SK-N-SH (cell line): Measurements from ENCODE around the gene VPS4B. TPM values are rescaled to one million over a fixed set of nuclear protein-coding genes. Genes with fewer than 3 reads are reported as not detected.

Experiments used
- CTCF ChIA-PET: fragments of 300-600, 350-600 bp; formaldehyde crosslinking; extraction: SDS; loops from one replicate; lab custom pipeline; 2021; lab: Yijun Ruan, JAX
- POLR2A ChIA-PET: fragments of 350-600 bp; sonication (Branson Sonifier 250); formaldehyde crosslinking; extraction: SDS; loops from one replicate; lab custom pipeline; 2020; ENCODE audit warnings: antibody characterized with exemption, inconsistent platforms; lab: Yijun Ruan, JAX
- DNase-seq: peaks from one replicate; pipeline ENCODE4 v3.0.0; 2012
- H2AFZ ChIP-seq: fragments of 200-600 bp; sonication (generic); 2 replicates; pipeline ENCODE4 v1.8.1; 2016; ENCODE audit warnings: antibody characterized with exemption, mild to moderate bottlenecking, low read depth
- H3F3A ChIP-seq: fragments of 200-600 bp; sonication (generic); replicated peaks from 2 replicates; pipeline ENCODE3; 2016; ENCODE audit warnings: antibody characterized with exemption, mild to moderate bottlenecking; ENCODE audit not compliant: insufficient read depth
- H3K27ac ChIP-seq, 2 experiments: fragments of 200-500 bp in 1 of 2; fragments of 200-600 bp in 1 of 2; sonication (Bioruptor generic) in 1 of 2; sonication (generic), shearing (Covaris generic) in 1 of 2; 2 replicates each; pipeline versions ENCODE4 v1.5.1 to v1.6.1; 2014 to 2016; ENCODE audit warnings: low read depth in 2 of 2, inconsistent platforms in 1 of 2, low read length in 1 of 2, mild to moderate bottlenecking in 1 of 2, mixed read lengths in 1 of 2
- H3K27me3 ChIP-seq: fragments of 200-600 bp; sonication (generic), shearing (Covaris generic); 2 replicates; pipeline ENCODE4 v1.6.1; 2016; ENCODE audit warnings: mixed run types; ENCODE audit not compliant: insufficient read depth
- H3K36me3 ChIP-seq, 2 experiments: fragments of 200-500 bp in 1 of 2; fragments of 200-600 bp in 1 of 2; sonication (Bioruptor generic) in 1 of 2; sonication (generic) in 1 of 2; replicated peaks in 1 of 2; 2 replicates each; pipeline versions ENCODE3 to v1.5.1; 2014 to 2016; ENCODE audit warnings: low read length in 1 of 2, mild to moderate bottlenecking in 1 of 2; ENCODE audit not compliant: insufficient read depth in 2 of 2, control insufficient read depth in 1 of 2
- H3K4me1 ChIP-seq, 2 experiments: fragments of 200-500 bp in 1 of 2; fragments of 200-600 bp in 1 of 2; sonication (Bioruptor generic) in 1 of 2; sonication (generic), shearing (Covaris generic) in 1 of 2; 2 replicates each; pipeline versions ENCODE4 v1.5.1 to v1.6.1; 2014 to 2016; ENCODE audit warnings: low read depth in 1 of 2, low read length in 1 of 2, mixed run types in 1 of 2; ENCODE audit not compliant: insufficient read depth in 2 of 2, control insufficient read depth in 1 of 2
- H3K4me2 ChIP-seq: fragments of 200-600 bp; sonication (generic), shearing (Covaris generic); 2 replicates; pipeline ENCODE4 v1.6.1; 2017; ENCODE audit warnings: mixed run types
- H3K4me3 ChIP-seq, 2 experiments: fragments of 200-500 bp in 1 of 2; fragments of 200-600 bp in 1 of 2; sonication (Bioruptor generic) in 1 of 2; sonication (generic), shearing (Covaris generic) in 1 of 2; 2 replicates each; pipeline versions ENCODE4 v1.5.1 to v1.8.1; 2014 to 2016; ENCODE audit warnings: low read depth in 2 of 2, inconsistent platforms in 1 of 2, low read length in 1 of 2, mild to moderate bottlenecking in 1 of 2, mixed read lengths in 1 of 2, moderate library complexity in 1 of 2
- H3K79me2 ChIP-seq: fragments of 200-600 bp; sonication (generic); 2 replicates; pipeline ENCODE4 v1.8.1; 2017; ENCODE audit warnings: mild to moderate bottlenecking; ENCODE audit not compliant: insufficient read depth
- H3K9ac ChIP-seq: fragments of 200-600 bp; sonication (generic); 2 replicates; pipeline ENCODE4 v1.6.1; 2017; ENCODE audit warnings: mixed run types
- H3K9me2 ChIP-seq: fragments of 200-600 bp; sonication (generic); 2 replicates; pipeline ENCODE4 v1.6.1; 2017; ENCODE audit warnings: mixed run types
- H3K9me3 ChIP-seq: fragments of 200-600 bp; sonication (generic); 2 replicates; pipeline ENCODE4 v1.6.1; 2017; ENCODE audit warnings: mixed run types, mild to moderate bottlenecking, moderate library complexity
- H4K20me1 ChIP-seq: fragments of 200-600 bp; sonication (generic); 2 replicates; pipeline ENCODE4 v1.6.1; 2017; ENCODE audit warnings: mild to moderate bottlenecking, mixed run types; ENCODE audit not compliant: insufficient read depth
- EP300 ChIP-seq, 2 experiments: IDR thresholded peaks; 2 replicates each; pipeline versions ENCODE4 v1.4.0 to v1.6.1; 2012; ENCODE audit warnings: borderline replicate concordance in 1 of 2, low read depth in 1 of 2, low read length in 1 of 2
- EZH2phosphoT487 ChIP-seq: fragments of 200-600 bp; sonication (generic); IDR thresholded peaks from 2 replicates; pipeline ENCODE4 v1.6.1; 2017; ENCODE audit warnings: low read depth, mixed run types, mild to moderate bottlenecking, antibody characterized with exemption, moderate library complexity, borderline replicate concordance
- FOSL2 ChIP-seq: IDR thresholded peaks from 2 replicates; pipeline ENCODE4 v1.4.0; 2012; ENCODE audit warnings: low read depth, mild to moderate bottlenecking, moderate library complexity, borderline replicate concordance
- FOXJ3 ChIP-seq: sonication (generic); formaldehyde crosslinking; IDR thresholded peaks from 2 replicates; pipeline ENCODE4 v1.5.1; 2020; ENCODE audit warnings: mild to moderate bottlenecking, missing genetic modification reagents
- GABPA ChIP-seq: IDR thresholded peaks from 2 replicates; pipeline ENCODE4 v1.4.0; 2012; ENCODE audit warnings: low read depth, mild to moderate bottlenecking
- JUND ChIP-seq: IDR thresholded peaks from 2 replicates; pipeline ENCODE4 v1.4.0; 2012
- MAX ChIP-seq: IDR thresholded peaks from 2 replicates; pipeline ENCODE4 v1.4.0; 2012; ENCODE audit warnings: low read depth
- MEF2A ChIP-seq: IDR thresholded peaks from 2 replicates; pipeline ENCODE4 v1.4.0; 2012; ENCODE audit warnings: low read depth, borderline replicate concordance
- NFIC ChIP-seq: IDR thresholded peaks from 2 replicates; pipeline ENCODE4 v1.4.0; 2012; ENCODE audit warnings: borderline replicate concordance
- PBX3 ChIP-seq: IDR thresholded peaks from 2 replicates; pipeline ENCODE4; 2012
- RAD21 ChIP-seq: IDR thresholded peaks from 2 replicates; pipeline ENCODE4 v1.6.1; 2012; ENCODE audit warnings: mild to moderate bottlenecking, low read length
- REST ChIP-seq: IDR thresholded peaks from 2 replicates; pipeline ENCODE4 v1.6.1; 2012; ENCODE audit warnings: mild to moderate bottlenecking, low read depth, low read length, moderate library complexity
- SIN3A ChIP-seq: IDR thresholded peaks from 2 replicates; pipeline ENCODE4 v1.6.1; 2012; ENCODE audit warnings: low read depth, mild to moderate bottlenecking, low read length, moderate library complexity, borderline replicate concordance
- SMC3 ChIP-seq: IDR thresholded peaks from 2 replicates; pipeline ENCODE4 v1.6.1; 2012; ENCODE audit warnings: low read depth, low read length, improper control_type of control experiment
- USF1 ChIP-seq: IDR thresholded peaks from 2 replicates; pipeline ENCODE4 v1.4.0; 2012; ENCODE audit warnings: low read depth, borderline replicate concordance
- USF2 ChIP-seq: fragments of 150-350 bp; IDR thresholded peaks from 2 replicates; pipeline ENCODE4 v1.6.1; 2017; ENCODE audit warnings: antibody characterized with exemption, low read length, low read depth, borderline replicate concordance
- whole genome bisulfite sequencing: methylation state at CpG from one replicate; pipeline ENCODE4 v1.1.6; 2017; ENCODE audit warnings: low lambda C conversion rate; 5-methylcytosine and 5-hydroxymethylcytosine counted together
- polyA plus RNA-seq, 3 experiments: library from polyadenylated mRNA; depleted of rRNA; stranded (reverse); fragments of >200 nt; gene quantifications; 2 replicates each; pipeline ENCODE4 v1.2.3, GENCODE V29; 2012

VPS4B gene
- polyA plus RNA-seq, 1 of the 3 experiments (the other 2 are of a cell fraction), result 15.0 TPM

GRCh38 chr18:63464434-63464833, 42.2 kb upstream of the VPS4B start:
- H3F3A ChIP-seq, result no peaks in the 10 kb centered on the region
- WGBS, result 26% methylated on average over 2 of the region's 2 CpGs
- H3K9ac ChIP-seq, result no peak overlapping the region
- no peak for DNase-seq
- no peaks in the 10 kb centered on the region for H3K79me2 ChIP-seq
- no peaks in the 10 kb centered on the region for H4K20me1 ChIP-seq
- no peak overlapping the region for H2AFZ ChIP-seq
- ChIA-PET POLR2A (no interaction called here), CTCF (no interaction called here)
- no peaks in the 10 kb centered on the region for H3K9me2 ChIP-seq
- no peak for TF ChIP-seq SIN3A
- TF ChIP-seq GABPA, result no peak
- TF ChIP-seq MAX, result no peak
- no peak for TF ChIP-seq FOXJ3
- TF ChIP-seq JUND, result no peak
- TF ChIP-seq USF2, result no peak
- TF ChIP-seq RAD21, result no peak
- no peak for TF ChIP-seq EP300 (IDR thresholded peaks at IDR 0.05; ENCODE audit: borderline replicate concordance in 1 of 2, low read depth in 1 of 2, low read length in 1 of 2)
- TF ChIP-seq REST, result no peak
- no peak for TF ChIP-seq EZH2phosphoT487
- no peak for TF ChIP-seq FOSL2
- no peaks in the 10 kb centered on the region for H3K4me1 ChIP-seq
- H3K27ac ChIP-seq, result no peak overlapping the region
- H3K9me3 ChIP-seq, result no peaks in the 10 kb centered on the region
- no peak overlapping the region for H3K4me3 ChIP-seq
- peaks cover 19% of the 10 kb centered on the region; the same call in 1 of the 2 replicates for H3K27me3 ChIP-seq
- no peak overlapping the region for H3K4me2 ChIP-seq
- no peaks in the 10 kb centered on the region for H3K36me3 ChIP-seq

- 0% methylated on average over 1 of the region's 1 CpG for WGBS
- no peak for TF ChIP-seq NFIC
- TF ChIP-seq RAD21, result no peak
- TF ChIP-seq REST, result no peak
- no peak for TF ChIP-seq USF2
- no peak for TF ChIP-seq PBX3
- no peak for TF ChIP-seq SMC3
- no peak for TF ChIP-seq EZH2phosphoT487
- TF ChIP-seq MEF2A, result no peak
- TF ChIP-seq USF1, result no peak
- TF ChIP-seq, all 33 proteins: peak for 0
These were observed 38.1 kb upstream of the VPS4B start for GRCh38 chr18:63460414-63460813.

More at GRCh38 chr18:63460414-63460813, 38.1 kb upstream of the VPS4B start:
- no peaks in the 10 kb centered on the region for H3F3A ChIP-seq
- ChIA-PET POLR2A (no interaction called here), CTCF (interaction anchor here (0.9 kb wide), 1 partner anchor 746 kb away, joined by 3 read pairs; no protein-coding TSS in a partner anchor)
- H3K79me2 ChIP-seq, result no peaks in the 10 kb centered on the region
- H3K36me3 ChIP-seq, result no peaks in the 10 kb centered on the region
- no peak overlapping the region for H3K4me3 ChIP-seq
- no peak overlapping the region for H2AFZ ChIP-seq
- no peak overlapping the region for H3K27ac ChIP-seq
- no peak overlapping the region for H3K9ac ChIP-seq
- no peaks in the 10 kb centered on the region for H3K9me2 ChIP-seq
- H3K4me1 ChIP-seq, result no peaks in the 10 kb centered on the region
- DNase-seq, result no peak
- no peaks in the 10 kb centered on the region for H3K9me3 ChIP-seq
- H4K20me1 ChIP-seq, result no peaks in the 10 kb centered on the region
- H3K27me3 ChIP-seq, result peaks cover 19% of the 10 kb centered on the region; the same call in 1 of the 2 replicates
- no peak overlapping the region for H3K4me2 ChIP-seq
